ENCODE results near the gene DEGS2. TPM values are rescaled to one million over a fixed set of nuclear protein-coding genes. Genes with fewer than 3 reads are reported as not detected.
"Not testable (repeated sequence)": the region's sequence is repeated elsewhere in the genome, so short reads cannot be mapped to it uniquely, and the experiment has no call there.

Gene DEGS2
- total RNA-seq, 4 donors from 2014 or later: 0.88 to 26.6 (median 1.5) TPM

DNA sequence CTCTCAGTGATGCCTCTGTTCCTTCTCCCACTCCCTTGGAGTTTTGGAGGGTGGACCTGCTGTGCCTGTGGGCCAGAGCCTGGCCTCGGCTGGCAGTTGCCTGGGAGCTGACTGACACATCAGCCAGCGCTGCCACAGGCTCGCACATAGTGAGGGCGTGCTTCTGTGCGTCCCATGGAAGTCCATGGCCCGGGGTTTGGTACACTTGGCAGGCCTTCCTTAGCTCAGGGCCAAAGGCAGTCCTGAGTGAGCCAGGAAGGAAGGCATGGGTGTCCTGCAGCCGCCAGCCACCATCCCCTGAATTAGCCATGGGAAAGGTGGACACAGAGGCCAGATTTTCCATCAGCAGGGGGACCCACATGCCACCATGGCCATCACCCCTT lies 1.1 kb upstream of the DEGS2 start:
- intact Hi-C loops (cut with DNase I; ENCODE audit: low total_unique reads): no loop called here
- no peak for DNase-seq
- H3K27me3 ChIP-seq: peaks cover 0 to 14% of the 10 kb centered on the region in 2 donors

DNA sequence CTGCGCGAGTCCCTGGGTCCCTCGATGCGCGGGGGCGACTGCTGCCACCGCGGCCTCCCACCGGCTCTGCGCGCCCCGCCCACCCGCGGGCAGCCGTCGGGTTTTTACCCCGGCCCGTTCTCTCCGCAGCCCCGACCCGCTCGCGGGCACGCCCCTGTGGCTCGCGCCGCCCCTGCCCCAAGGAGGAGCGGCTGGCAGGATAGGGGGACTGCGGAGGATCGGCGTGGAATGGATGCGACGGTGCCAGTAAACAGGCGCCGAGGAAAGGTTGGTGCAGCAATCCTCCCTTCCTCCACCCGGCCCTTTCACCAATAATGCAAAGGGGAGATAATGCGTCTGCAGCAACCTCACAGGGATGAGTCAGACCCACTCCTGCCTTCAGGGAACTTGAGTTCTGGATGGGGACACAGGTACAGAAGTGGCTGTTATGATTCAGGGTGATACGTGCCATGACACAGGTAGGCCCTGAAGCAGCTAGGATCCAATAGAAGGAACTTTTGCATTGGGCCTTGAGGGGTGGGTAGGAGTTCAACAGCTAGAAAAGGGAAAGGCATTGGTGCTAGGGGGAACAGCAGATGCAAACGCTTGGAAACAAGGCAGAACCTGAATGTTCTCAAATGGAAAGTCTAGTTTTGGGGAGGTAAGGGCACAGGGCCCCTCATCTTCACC lies 554 bp upstream of the DEGS2 start:
- H3K4me3 ChIP-seq: peak overlapping the region in 1 of 2 donors; percentile 17
- intact Hi-C loops (cut with DNase I; ENCODE audit: low total_unique reads): no loop called here

More for the DNA sequence above, 1.1 kb upstream of the DEGS2 start:
- no peak overlapping the region for H3K4me3 ChIP-seq
- H3K27ac ChIP-seq: no peak overlapping the region
- TF ChIP-seq POLR2A (IDR thresholded peaks at IDR 0.05): no peak
- TF ChIP-seq CTCF (IDR thresholded peaks at IDR 0.05): no peak
- H3K9me3 ChIP-seq: no peaks in the 10 kb centered on the region
- H3K4me1 ChIP-seq: peaks cover 0 to 9% of the 10 kb centered on the region in 2 donors
- no peaks in the 10 kb centered on the region for H3K36me3 ChIP-seq

DNA sequence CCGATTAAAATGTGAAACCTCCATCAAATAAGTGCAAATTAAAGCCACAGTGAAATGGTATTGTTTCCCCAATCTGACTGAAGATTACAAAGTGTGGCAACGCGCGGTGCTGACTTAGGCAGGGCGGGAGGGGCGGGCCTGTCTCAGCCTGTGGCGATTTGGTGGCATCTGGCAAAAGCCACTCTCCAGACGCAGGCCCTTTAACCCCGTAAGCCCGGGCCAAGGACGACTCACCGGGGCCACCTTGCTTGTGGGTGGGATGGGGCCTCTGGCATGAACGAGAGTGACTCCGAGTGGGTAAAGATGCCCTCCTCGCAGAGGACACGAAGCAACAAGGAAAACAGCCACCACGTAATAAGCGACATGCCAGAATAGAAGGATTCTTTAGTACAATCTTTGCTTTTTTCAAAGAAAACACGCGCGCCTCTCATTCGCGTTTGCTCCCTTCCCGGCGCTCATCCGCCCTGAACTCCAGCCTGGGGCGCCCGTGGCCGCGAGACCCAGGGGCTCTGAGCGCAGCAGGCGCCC lies 815 bp downstream of the DEGS2 start:
- no peak overlapping the region for H3K27ac ChIP-seq
- intact Hi-C loops (cut with DNase I; ENCODE audit: low total_unique reads): no loop called here
- no peak for DNase-seq
- peaks cover 0 to 9% of the 10 kb centered on the region in 2 donors for H3K4me1 ChIP-seq
- no peaks in the 10 kb centered on the region for H3K36me3 ChIP-seq
- no peaks in the 10 kb centered on the region for H3K9me3 ChIP-seq
- TF ChIP-seq CTCF (IDR thresholded peaks at IDR 0.05) (no peak), POLR2A (IDR thresholded peaks at IDR 0.05) (no peak)
- H3K4me3 ChIP-seq: peak overlapping the region in 1 of 2 donors; percentile 17
- H3K27me3 ChIP-seq: peaks cover 0 to 14% of the 10 kb centered on the region in 2 donors

More for the DNA sequence above, 554 bp upstream of the DEGS2 start:
- peaks cover 0 to 9% of the 10 kb centered on the region in 2 donors for H3K4me1 ChIP-seq
- H3K36me3 ChIP-seq: no peaks in the 10 kb centered on the region
- TF ChIP-seq CTCF (IDR thresholded peaks at IDR 0.05) (no peak), POLR2A (IDR thresholded peaks at IDR 0.05) (no peak)
- no peak for DNase-seq
- H3K27me3 ChIP-seq: peaks cover 0 to 14% of the 10 kb centered on the region in 2 donors
- no peaks in the 10 kb centered on the region for H3K9me3 ChIP-seq
- H3K27ac ChIP-seq: no peak overlapping the region

GRCh38 chr14:100157548-100158232 lies 1.8 kb downstream of the DEGS2 start:
- H3K4me1 ChIP-seq; H3K4me3 ChIP-seq; intact Hi-C loops (cut with DNase I; ENCODE audit: low total_unique reads); H3K27ac ChIP-seq; DNase-seq; H3K36me3 ChIP-seq; H3K9me3 ChIP-seq: not testable (repeated sequence)
- peaks cover 0 to 14% of the 10 kb centered on the region in 2 donors for H3K27me3 ChIP-seq

GRCh38 chr14:100156776-100157175 lies 2.7 kb downstream of the DEGS2 start:
- TF ChIP-seq POLR2A (IDR thresholded peaks at IDR 0.05): no peak
- TF ChIP-seq CTCF (IDR thresholded peaks at IDR 0.05): no peak
- intact Hi-C loops (cut with DNase I; ENCODE audit: low total_unique reads): no loop called here
- Histone ChIP-seq H3K4me3 (no peak overlapping the region), H3K9me3 (no peaks in the 10 kb centered on the region), H3K36me3 (no peaks in the 10 kb centered on the region), H3K4me1 (peaks cover 0 to 9% of the 10 kb centered on the region in 2 donors), H3K27ac (peak overlapping the region in 1 of 2 donors; percentile 23), H3K27me3 (peaks cover 0 to 14% of the 10 kb centered on the region in 2 donors)
- no peak for DNase-seq
